ENCODE measurements around the gene UBE2Z.

UBE2Z gene

DNA sequence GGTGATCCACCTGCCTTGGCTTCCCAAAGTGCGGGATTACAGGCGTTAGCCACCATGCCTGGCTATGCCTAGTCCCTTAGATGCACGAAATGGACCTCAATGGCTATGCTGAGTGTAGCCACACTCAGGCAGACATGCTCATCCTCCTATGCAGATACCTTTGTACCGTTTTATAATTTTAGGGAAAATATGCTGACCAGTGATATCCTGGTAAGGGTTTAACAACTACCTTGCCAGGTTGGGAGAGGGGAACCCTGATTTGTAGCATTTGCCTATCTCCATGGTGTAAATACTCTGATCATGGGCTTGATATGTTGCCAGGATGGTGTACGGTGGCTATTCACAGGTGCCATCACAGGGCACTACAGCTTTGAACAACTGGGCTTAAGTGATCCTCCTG is 43.4 kb downstream of the UBE2Z start:
- DNase-seq (ENCODE audit: low spot score): no peak
- TF ChIP-seq, protein P1, sequence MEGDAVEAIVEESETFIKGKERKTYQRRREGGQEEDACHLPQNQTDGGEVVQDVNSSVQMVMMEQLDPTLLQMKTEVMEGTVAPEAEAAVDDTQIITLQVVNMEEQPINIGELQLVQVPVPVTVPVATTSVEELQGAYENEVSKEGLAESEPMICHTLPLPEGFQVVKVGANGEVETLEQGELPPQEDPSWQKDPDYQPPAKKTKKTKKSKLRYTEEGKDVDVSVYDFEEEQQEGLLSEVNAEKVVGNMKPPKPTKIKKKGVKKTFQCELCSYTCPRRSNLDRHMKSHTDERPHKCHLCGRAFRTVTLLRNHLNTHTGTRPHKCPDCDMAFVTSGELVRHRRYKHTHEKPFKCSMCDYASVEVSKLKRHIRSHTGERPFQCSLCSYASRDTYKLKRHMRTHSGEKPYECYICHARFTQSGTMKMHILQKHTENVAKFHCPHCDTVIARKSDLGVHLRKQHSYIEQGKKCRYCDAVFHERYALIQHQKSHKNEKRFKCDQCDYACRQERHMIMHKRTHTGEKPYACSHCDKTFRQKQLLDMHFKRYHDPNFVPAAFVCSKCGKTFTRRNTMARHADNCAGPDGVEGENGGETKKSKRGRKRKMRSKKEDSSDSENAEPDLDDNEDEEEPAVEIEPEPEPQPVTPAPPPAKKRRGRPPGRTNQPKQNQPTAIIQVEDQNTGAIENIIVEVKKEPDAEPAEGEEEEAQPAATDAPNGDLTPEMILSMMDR (IDR thresholded peaks at IDR 0.05; ENCODE audit: borderline replicate concordance, control extremely low read depth, extremely low read depth, insufficient read depth, missing control alignments): no peak
- in situ Hi-C loops (cut with MboI; ENCODE audit: low sequenced_read_pairs, unreplicated experiment): no loop called here

DNA sequence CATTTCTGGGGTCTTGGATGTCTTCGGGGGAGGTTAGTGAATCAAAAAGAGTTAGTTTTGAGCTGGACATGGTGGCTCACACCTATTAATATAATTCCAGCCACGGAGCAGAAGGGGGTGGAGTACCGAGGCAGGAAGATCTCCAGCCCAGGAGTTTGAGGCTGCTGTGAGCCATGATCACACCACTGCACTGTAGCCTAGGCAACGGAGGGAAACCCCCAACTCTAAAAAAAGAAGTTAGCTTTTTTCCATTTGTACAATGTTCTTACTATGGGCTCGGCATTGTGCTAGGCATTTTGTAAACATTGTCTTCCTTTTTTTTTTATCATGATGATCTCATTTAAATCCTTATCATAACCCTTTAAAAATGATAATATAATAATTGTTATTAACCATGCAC is 44.7 kb downstream of the UBE2Z start:
- TF ChIP-seq, protein P1 (IDR thresholded peaks at IDR 0.05; ENCODE audit: borderline replicate concordance, control extremely low read depth, extremely low read depth, insufficient read depth, missing control alignments): no peak
- in situ Hi-C loops (cut with MboI; ENCODE audit: low sequenced_read_pairs, unreplicated experiment): no loop called here
- DNase-seq (ENCODE audit: low spot score): peak; percentile 58

DNA sequence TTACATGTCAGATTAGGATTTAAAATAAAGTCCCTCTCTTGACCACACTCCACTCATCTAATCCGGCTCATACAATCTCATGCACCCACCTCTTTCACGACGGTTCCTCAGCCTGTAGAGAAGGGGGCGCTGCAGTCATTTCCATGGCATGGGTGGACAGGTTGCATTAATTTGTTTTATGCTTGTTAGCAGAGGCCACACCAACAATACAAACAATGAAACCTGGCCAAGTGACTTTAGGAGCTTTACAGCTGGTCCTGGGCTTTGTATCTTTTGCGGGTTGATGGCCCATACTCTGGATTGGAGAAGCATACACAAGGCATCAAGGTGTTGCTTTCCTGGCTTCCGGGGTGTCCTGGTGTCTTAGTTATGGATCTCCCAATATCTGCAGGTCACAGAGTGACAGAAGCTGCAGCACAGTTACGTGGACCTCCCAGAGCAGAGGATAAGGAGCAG is 46.1 kb downstream of the UBE2Z start:
- TF ChIP-seq, protein P1 (IDR thresholded peaks at IDR 0.05; ENCODE audit: borderline replicate concordance, control extremely low read depth, extremely low read depth, insufficient read depth, missing control alignments): peak; percentile 17
- in situ Hi-C loops (cut with MboI; ENCODE audit: low sequenced_read_pairs, unreplicated experiment): no loop called here
- DNase-seq (ENCODE audit: low spot score): peak; percentile 36

DNA sequence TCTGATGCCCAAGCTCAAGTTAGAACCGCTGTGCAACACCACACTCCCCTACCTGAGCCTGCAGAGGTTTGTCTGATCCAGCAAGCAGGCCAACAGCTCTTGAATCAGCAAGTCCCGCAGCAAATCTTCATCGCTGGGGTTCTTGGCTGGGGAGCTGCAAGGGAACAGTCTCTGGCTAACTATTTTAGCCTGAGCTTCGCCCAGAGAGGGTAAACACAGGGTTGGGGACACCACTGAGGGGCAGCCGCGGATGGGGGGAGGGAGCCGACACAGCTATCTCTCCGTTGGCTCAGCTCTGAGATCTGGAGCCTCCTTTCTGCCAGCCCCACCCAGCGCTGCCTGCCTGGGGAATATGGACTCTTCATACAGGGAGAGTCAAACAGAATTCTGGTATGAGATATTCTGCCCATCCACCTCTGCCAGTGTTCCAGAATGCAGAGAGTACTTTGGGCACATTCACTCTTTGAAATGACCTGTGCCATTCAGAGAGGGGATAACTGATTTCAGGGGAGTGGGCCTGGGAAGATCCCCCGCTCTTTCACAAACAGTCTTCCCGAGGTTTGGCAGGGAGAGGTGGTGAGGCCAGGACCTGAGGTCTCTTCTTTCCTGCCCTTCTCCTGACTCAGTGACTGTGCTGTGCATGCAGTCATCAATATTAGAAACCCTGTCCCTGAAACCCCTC is 52.8 kb downstream of the UBE2Z start:
- in situ Hi-C loops (cut with MboI; ENCODE audit: low sequenced_read_pairs, unreplicated experiment): no loop called here
- TF ChIP-seq, protein P1 (IDR thresholded peaks at IDR 0.05; ENCODE audit: borderline replicate concordance, control extremely low read depth, extremely low read depth, insufficient read depth, missing control alignments): no peak
- DNase-seq (ENCODE audit: low spot score): no peak

DNA sequence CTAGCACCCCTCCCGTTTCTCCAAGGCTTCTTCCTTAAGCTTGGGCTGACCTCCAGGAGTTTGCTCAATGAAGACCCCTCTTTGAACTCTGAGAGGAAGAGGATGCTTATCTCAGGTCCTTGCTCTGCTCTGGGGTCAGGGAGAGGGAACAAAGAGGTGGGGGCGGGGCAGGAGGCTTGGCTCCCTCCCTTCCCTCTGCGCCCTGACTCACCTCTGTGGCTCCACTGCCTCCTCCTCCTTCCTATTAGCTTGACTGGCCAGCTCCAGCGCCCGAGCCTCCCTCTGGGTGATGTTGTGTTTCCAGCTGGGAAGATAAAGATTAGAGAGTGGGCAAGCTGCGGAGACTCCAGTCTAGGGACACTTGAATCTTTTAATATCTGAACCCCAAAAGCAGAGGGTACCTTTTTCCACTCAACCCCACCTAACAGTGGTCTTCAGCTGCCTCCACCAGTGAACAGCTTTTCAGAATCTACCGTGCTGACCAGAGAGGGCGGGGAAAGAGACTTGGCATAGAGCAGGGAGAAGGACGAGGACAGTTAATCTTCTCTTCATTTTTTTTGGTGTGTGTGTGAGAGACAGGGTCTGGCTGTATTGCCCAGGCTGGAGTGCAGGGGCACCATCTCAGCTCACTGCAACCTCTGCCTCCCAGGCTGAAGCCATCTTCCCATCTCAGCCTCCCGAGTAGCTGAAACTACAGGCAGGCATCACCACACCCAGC is 53.5 kb downstream of the UBE2Z start:
- in situ Hi-C loops (cut with MboI; ENCODE audit: low sequenced_read_pairs, unreplicated experiment): no loop called here
- DNase-seq (ENCODE audit: low spot score): no peak
- TF ChIP-seq, protein P1 (IDR thresholded peaks at IDR 0.05; ENCODE audit: borderline replicate concordance, control extremely low read depth, extremely low read depth, insufficient read depth, missing control alignments): no peak

DNA sequence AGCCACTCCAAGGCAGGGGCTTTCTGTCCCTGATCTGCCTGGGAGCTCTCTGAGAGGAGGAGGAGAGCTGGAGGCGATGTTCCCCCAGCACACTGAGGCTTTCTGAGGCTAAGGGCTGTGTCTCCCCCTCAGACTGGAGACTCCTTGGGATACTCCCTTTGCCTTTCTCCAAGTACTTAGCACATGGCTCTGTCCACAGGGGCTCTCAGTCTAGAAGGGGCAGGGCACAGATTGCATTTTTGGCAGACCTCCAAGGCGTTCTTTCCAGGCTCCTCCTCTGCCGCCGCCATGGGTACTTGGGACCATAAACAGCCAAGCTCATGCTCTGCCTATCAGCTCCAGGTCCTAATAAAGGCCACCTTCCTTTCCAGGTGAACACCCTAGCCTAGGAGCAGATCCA is 62.0 kb downstream of the UBE2Z start:
- TF ChIP-seq, protein P1 (IDR thresholded peaks at IDR 0.05; ENCODE audit: borderline replicate concordance, control extremely low read depth, extremely low read depth, insufficient read depth, missing control alignments): no peak

More for the DNA sequence above, 62.0 kb downstream of the UBE2Z start:
- no peak for DNase-seq (ENCODE audit: low spot score)
- in situ Hi-C loops (cut with MboI; ENCODE audit: low sequenced_read_pairs, unreplicated experiment): no loop called here
